ENCODE results near the gene KRT84. TPM values are rescaled to one million over a fixed set of nuclear protein-coding genes. Genes with fewer than 3 reads are reported as not detected.
A peak's percentile ranks its signal among the peaks of the same experiment; 100 is the strongest.

Gene KRT84
- total RNA-seq, 1 donor: not detected

DNA sequence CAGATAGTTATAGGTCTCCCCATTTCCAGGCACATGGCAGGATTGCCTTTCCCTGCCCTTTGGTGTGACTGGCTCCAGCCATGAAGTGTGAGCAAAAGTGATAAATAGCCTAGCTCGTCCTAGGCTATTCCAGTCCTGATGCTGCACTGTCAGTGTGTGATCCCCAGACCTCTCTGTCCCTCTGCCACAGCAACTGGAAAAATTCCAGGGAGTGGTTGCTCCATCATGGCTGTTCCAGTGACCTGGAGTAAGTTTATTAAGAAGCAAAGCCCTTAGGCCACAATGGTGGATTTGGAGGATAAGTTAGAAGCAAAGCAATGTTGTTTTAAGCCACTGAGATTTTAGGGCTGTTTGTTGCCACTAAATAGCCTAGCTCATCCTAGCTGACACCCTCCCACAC, 54.4 kb downstream of the KRT84 start:
- no peak overlapping the region for H2AFZ ChIP-seq (ENCODE audit: low read length)
- no peak overlapping the region for H3K27ac ChIP-seq (ENCODE audit: low read depth, low read length)
- H3K27me3 ChIP-seq (ENCODE audit: insufficient read depth, low read length): peaks cover 17% of the 10 kb centered on the region
- no peak overlapping the region for H3K4me3 ChIP-seq (ENCODE audit: insufficient read depth, low read length)
- TF ChIP-seq, protein P1, sequence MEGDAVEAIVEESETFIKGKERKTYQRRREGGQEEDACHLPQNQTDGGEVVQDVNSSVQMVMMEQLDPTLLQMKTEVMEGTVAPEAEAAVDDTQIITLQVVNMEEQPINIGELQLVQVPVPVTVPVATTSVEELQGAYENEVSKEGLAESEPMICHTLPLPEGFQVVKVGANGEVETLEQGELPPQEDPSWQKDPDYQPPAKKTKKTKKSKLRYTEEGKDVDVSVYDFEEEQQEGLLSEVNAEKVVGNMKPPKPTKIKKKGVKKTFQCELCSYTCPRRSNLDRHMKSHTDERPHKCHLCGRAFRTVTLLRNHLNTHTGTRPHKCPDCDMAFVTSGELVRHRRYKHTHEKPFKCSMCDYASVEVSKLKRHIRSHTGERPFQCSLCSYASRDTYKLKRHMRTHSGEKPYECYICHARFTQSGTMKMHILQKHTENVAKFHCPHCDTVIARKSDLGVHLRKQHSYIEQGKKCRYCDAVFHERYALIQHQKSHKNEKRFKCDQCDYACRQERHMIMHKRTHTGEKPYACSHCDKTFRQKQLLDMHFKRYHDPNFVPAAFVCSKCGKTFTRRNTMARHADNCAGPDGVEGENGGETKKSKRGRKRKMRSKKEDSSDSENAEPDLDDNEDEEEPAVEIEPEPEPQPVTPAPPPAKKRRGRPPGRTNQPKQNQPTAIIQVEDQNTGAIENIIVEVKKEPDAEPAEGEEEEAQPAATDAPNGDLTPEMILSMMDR (IDR thresholded peaks at IDR 0.05; ENCODE audit: extremely low read depth, low read depth, low read length): no peak
- peaks cover 3% of the 10 kb centered on the region for H3K9me3 ChIP-seq (ENCODE audit: low read depth, low read length)
- no peaks in the 10 kb centered on the region for H3K79me2 ChIP-seq (ENCODE audit: insufficient read depth, low read length)
- no peaks in the 10 kb centered on the region for H3K36me3 ChIP-seq (ENCODE audit: insufficient read depth, low read length)
- DNase-seq (ENCODE audit: insufficient read length, low spot score, missing footprints): peak; percentile 41
- H3K4me2 ChIP-seq (ENCODE audit: insufficient read depth, low read length): no peak overlapping the region
- no peaks in the 10 kb centered on the region for H4K20me1 ChIP-seq (ENCODE audit: insufficient read depth, low read length)
- H3K4me1 ChIP-seq (ENCODE audit: insufficient read depth, low read length): peaks cover 3% of the 10 kb centered on the region

DNA sequence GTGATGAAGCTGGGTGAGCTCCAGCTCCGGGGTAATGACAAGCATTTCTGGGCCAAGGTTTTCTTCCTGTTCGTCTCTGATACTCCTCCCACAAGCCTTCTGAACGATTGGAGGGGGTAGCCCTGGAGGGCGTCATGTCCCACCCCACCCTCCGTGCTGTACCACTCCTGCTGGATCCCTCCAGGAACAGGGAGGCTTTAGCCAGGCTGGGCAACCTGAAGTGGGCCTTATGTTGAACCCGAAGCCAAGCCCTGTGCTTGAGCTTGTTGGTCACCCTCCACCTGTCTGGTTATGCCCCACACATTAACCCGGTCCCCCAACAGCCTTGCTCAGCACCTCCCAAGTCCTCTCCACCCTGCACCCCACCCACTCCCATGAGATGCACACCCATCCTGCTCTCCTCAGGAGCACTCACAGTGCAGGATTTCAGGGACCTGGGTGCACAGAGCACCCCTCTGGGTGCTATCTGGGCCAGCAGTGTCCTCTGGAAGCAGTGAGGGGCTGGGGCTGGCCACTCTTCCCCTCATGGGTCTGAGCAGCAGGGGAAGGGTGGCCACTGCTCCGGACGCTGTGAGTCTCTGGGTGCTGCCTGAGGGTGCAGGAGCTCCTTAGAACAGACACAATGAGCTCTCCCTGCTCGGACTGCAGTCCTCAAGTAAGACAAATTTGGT, 57.5 kb downstream of the KRT84 start:
- peaks cover 8% of the 10 kb centered on the region for H3K27me3 ChIP-seq (ENCODE audit: insufficient read depth, low read length)
- TF ChIP-seq, protein P1 (IDR thresholded peaks at IDR 0.05; ENCODE audit: extremely low read depth, low read depth, low read length): no peak

More for the DNA sequence above, 57.5 kb downstream of the KRT84 start:
- no peaks in the 10 kb centered on the region for H4K20me1 ChIP-seq (ENCODE audit: insufficient read depth, low read length)
- no peak overlapping the region for H3K27ac ChIP-seq (ENCODE audit: low read depth, low read length)
- peak overlapping the region; percentile 61 for H3K4me2 ChIP-seq (ENCODE audit: insufficient read depth, low read length)
- DNase-seq (ENCODE audit: insufficient read length, low spot score, missing footprints): no peak
- no peak overlapping the region for H2AFZ ChIP-seq (ENCODE audit: low read length)
- H3K4me1 ChIP-seq (ENCODE audit: insufficient read depth, low read length): peaks cover 3% of the 10 kb centered on the region
- H3K36me3 ChIP-seq (ENCODE audit: insufficient read depth, low read length): no peaks in the 10 kb centered on the region
- no peak overlapping the region for H3K4me3 ChIP-seq (ENCODE audit: insufficient read depth, low read length)
- no peaks in the 10 kb centered on the region for H3K79me2 ChIP-seq (ENCODE audit: insufficient read depth, low read length)
- H3K9me3 ChIP-seq (ENCODE audit: low read depth, low read length): no peaks in the 10 kb centered on the region

Other genes starting within 250 kb of the KRT84 start
- 0.59 and 0.72 TPM in 2 replicates for gene KRT80, start 193.6 kb downstream of the KRT84 start, total RNA-seq
- gene KRT7, start 152.4 kb downstream of the KRT84 start, total RNA-seq: 20.9 and 27.9 TPM in 2 replicates
- gene KRT86, start 111.0 kb downstream of the KRT84 start, total RNA-seq: under 0.01 and 0.36 TPM in 2 replicates
- 0.29 TPM in 1 of 2 replicates, not detected in the other for gene KRT81, start 94.1 kb downstream of the KRT84 start, total RNA-seq
- gene KRT83, start 64.3 kb downstream of the KRT84 start, total RNA-seq: not detected in 2 replicates
- not detected in 2 replicates for gene KRT85, start 18.2 kb downstream of the KRT84 start, total RNA-seq
- gene KRT82, start 20.7 kb upstream of the KRT84 start, total RNA-seq: not detected in 2 replicates
- gene KRT75, start 48.7 kb upstream of the KRT84 start, total RNA-seq: under 0.01 TPM in 1 of 2 replicates, not detected in the other
- not detected in 2 replicates for gene KRT6B, start 66.5 kb upstream of the KRT84 start, total RNA-seq
- not detected in 2 replicates for gene KRT6C, start 88.2 kb upstream of the KRT84 start, total RNA-seq
- under 0.01 and 0.72 TPM in 2 replicates for gene KRT6A, start 107.6 kb upstream of the KRT84 start, total RNA-seq
- gene KRT5, start 134.7 kb upstream of the KRT84 start, total RNA-seq: 0.36 TPM in 1 of 2 replicates, not detected in the other
- not detected in 2 replicates for gene KRT71, start 167.5 kb upstream of the KRT84 start, total RNA-seq
- gene KRT74, start 188.2 kb upstream of the KRT84 start, total RNA-seq: not detected in 2 replicates
- not detected in 2 replicates for gene KRT72, start 215.8 kb upstream of the KRT84 start, total RNA-seq
- gene KRT73, start 232.9 kb upstream of the KRT84 start, total RNA-seq: not detected in 2 replicates